Lung (tissue), 12 donors: ENCODE results near the gene THG1L. TPM values are rescaled to one million over a fixed set of nuclear protein-coding genes. Genes with fewer than 3 reads are reported as not detected.

Experiments
- ATAC-seq: fragments of 200-7000 bp; cut with Tn5 transposase; one replicate; pipeline ENCODE4 v1.9.1; 2020; ENCODE audit warnings: moderate number of reproducible peaks; ENCODE audit not compliant: insufficient read depth, low FRiP score
- DNase-seq, 3 donors: peaks; one replicate each; pipeline ENCODE4 v3.0.0-alpha.2; 2013 to 2017
- H3K27ac ChIP-seq, 2 donors: one replicate each; pipeline ENCODE4 v1.5.1; 2013; ENCODE audit warnings: mild to moderate bottlenecking in 2 of 2, moderate library complexity in 2 of 2, control low read depth in 1 of 2, inconsistent platforms in 1 of 2, low read depth in 1 of 2, low read length in 1 of 2
- H3K27me3 ChIP-seq, 3 donors: one replicate each; pipeline ENCODE4 v1.5.1; 2013; ENCODE audit warnings: low read length in 2 of 3; ENCODE audit not compliant: control insufficient read depth in 3 of 3, insufficient read depth in 3 of 3
- H3K36me3 ChIP-seq, 4 donors: one replicate each; pipeline ENCODE4 v1.5.1; 2013; ENCODE audit warnings: low read length in 4 of 4, mild to moderate bottlenecking in 1 of 4, moderate library complexity in 1 of 4; ENCODE audit not compliant: control insufficient read depth in 4 of 4, insufficient read depth in 4 of 4
- H3K4me1 ChIP-seq, 5 donors: one replicate each; pipeline ENCODE4 v1.5.1; 2013; ENCODE audit warnings: low read length in 5 of 5, mild to moderate bottlenecking in 2 of 5, moderate library complexity in 1 of 5; ENCODE audit not compliant: control insufficient read depth in 5 of 5, insufficient read depth in 5 of 5
- H3K4me3 ChIP-seq: one replicate; pipeline ENCODE4 v1.5.1; 2013; ENCODE audit warnings: mild to moderate bottlenecking, control low read depth, moderate library complexity
- H3K9ac ChIP-seq, 2 donors: one replicate each; pipeline ENCODE4 v1.5.1; 2013; ENCODE audit warnings: low read length in 2 of 2, control low read depth in 1 of 2; ENCODE audit not compliant: insufficient read depth in 1 of 2
- H3K9me3 ChIP-seq, 4 donors: one replicate each; pipeline ENCODE4 v1.5.1; 2013; ENCODE audit warnings: low read length in 3 of 4, mild to moderate bottlenecking in 1 of 4, moderate library complexity in 1 of 4; ENCODE audit not compliant: control insufficient read depth in 4 of 4, insufficient read depth in 3 of 4
- WGBS, 2 donors: extraction: QIAGEN DNeasy Blood & Tissue Kit; methylation state at CpG; one replicate each; pipeline ENCODE4 v1.1.7; 2013; 5-methylcytosine and 5-hydroxymethylcytosine counted together
- polyA plus RNA-seq, 2 donors: library from polyadenylated mRNA; stranded (reverse); fragments of 200-250 nt; gene quantifications; one replicate each; pipeline ENCODE4 v1.2.1, GENCODE V29; 2013
- total RNA-seq, 2 donors: library from RNA; depleted of rRNA in 1 of 2; stranded (reverse); fragments of >200 nt in 1 of 2; gene quantifications; one replicate each; pipeline ENCODE4 v1.2.1, GENCODE V29; 2014 to 2021
- TF ChIP-seq, protein P1 (sequence below): IDR thresholded peaks from 2 replicates; pipeline ENCODE4 v1.5.1; 2012; ENCODE audit warnings: mild to moderate bottlenecking; ENCODE audit errors: control extremely low read depth, extremely low read depth
- donor health status: control.
- donor health status: control.
- donor health status: Bipolar disorder and iron deficiency.
- donor health status: healthy.
- donor health status: DM: yes; HTN: yes; CAD: no.

THG1L gene
- total and polyA plus RNA-seq, 4 donors, result 8.0 to 22.0 (median 12.1) TPM

DNA sequence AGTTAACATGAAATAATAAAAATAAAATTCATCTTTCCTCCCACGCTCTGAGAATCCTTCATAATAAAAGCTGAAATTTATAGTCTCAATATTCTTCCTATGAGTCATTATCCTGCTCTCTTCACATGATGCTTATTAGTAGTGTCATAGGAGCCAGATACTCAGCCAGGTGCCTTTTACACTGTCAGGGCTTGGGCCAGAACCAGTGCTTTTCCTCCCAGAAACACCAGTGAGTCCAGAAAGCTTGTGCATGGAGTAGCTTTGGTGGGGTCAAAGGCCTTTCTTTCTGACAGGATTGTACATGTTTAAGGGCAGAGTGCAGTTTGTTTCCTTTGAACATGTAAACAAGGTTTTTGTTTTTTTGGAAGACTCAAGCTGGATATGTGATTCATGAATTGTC is 19.1 kb downstream of the THG1L start:
- H3K27ac ChIP-seq, result no peak overlapping the region
- no peak for DNase-seq

DNA sequence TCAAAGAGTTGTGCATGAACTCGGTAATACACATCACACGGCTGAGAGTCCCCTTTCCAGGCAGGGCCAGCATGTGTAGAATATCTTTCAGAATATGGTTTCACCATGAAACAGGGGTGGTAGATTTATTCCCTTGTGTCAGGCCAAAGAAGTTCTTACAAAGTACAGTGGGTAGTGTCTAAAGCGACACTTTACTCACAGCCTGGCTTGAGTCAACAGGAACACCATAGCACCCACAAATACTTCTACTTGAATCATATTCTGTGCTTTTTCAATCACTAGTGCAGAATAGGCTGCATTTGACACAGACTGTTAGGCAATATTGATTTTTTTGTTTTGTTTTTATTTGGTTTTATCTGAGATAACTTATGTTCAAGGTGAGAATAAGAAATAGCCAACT is 24.9 kb downstream of the THG1L start:
- 95 to 97% methylated on average over 3 of the region's 3 CpGs for WGBS, 2 donors
- TF ChIP-seq, protein P1, sequence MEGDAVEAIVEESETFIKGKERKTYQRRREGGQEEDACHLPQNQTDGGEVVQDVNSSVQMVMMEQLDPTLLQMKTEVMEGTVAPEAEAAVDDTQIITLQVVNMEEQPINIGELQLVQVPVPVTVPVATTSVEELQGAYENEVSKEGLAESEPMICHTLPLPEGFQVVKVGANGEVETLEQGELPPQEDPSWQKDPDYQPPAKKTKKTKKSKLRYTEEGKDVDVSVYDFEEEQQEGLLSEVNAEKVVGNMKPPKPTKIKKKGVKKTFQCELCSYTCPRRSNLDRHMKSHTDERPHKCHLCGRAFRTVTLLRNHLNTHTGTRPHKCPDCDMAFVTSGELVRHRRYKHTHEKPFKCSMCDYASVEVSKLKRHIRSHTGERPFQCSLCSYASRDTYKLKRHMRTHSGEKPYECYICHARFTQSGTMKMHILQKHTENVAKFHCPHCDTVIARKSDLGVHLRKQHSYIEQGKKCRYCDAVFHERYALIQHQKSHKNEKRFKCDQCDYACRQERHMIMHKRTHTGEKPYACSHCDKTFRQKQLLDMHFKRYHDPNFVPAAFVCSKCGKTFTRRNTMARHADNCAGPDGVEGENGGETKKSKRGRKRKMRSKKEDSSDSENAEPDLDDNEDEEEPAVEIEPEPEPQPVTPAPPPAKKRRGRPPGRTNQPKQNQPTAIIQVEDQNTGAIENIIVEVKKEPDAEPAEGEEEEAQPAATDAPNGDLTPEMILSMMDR, result no peak
- Histone ChIP-seq H3K4me1 (no peaks in the 10 kb centered on the region), H3K36me3 (peaks cover 14 to 18% (median 16%) of the 10 kb centered on the region in 4 donors), H3K9ac (no peak overlapping the region), H3K9me3 (no peaks in the 10 kb centered on the region), H3K27ac (no peak overlapping the region), H3K4me3 (no peak overlapping the region), H3K27me3 (no peaks in the 10 kb centered on the region)
- DNase-seq (no peak), ATAC-seq (no peak)

More for the DNA sequence above, 19.1 kb downstream of the THG1L start:
- H3K36me3 ChIP-seq, result peaks cover 5 to 15% (median 7%) of the 10 kb centered on the region in 4 donors
- TF ChIP-seq, protein P1, result no peak
- H3K9me3 ChIP-seq, result no peaks in the 10 kb centered on the region
- 96 to 97% methylated on average over 1 of the region's 1 CpG for WGBS, 2 donors
- peaks cover 0 to under 1% (median 0%) of the 10 kb centered on the region in 5 donors for H3K4me1 ChIP-seq
- H3K4me3 ChIP-seq, result no peak overlapping the region
- H3K27me3 ChIP-seq, result no peaks in the 10 kb centered on the region
- no peak overlapping the region for H3K9ac ChIP-seq
- no peak for ATAC-seq

DNA sequence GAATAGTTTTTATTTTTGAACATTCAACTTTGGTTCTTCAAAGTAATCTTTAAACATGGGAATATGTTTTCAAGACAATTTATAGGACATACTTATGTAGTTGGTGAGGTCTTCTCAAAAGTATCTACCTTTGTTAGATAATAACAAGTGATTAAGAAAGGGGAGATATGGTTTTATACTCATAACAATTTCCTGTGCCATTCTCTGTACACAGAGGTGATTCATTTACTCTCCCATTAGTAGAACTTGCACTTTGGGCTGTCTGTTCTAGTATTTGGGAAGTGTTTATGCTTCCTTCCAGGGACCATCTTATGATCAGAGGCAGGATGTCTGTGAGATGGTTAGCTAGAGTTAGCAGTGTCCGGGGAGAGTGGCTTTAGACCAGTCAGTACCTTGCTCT is 27.5 kb downstream of the THG1L start:
- Histone ChIP-seq H3K27ac (no peak overlapping the region), H3K4me1 (peaks cover 0 to 4% (median 0%) of the 10 kb centered on the region in 5 donors), H3K9me3 (no peaks in the 10 kb centered on the region), H3K9ac (no peak overlapping the region), H3K27me3 (no peaks in the 10 kb centered on the region), H3K36me3 (peaks cover 9 to 18% (median 15%) of the 10 kb centered on the region in 4 donors), H3K4me3 (no peak overlapping the region)
- no peak for ATAC-seq
- TF ChIP-seq, protein P1, result no peak
- DNase-seq, result no peak
- WGBS, 2 donors, result 91 to 96% methylated on average over 1 of the region's 1 CpG
